ENCODE measurements around the gene ATP6V0E2.

Gene ATP6V0E2

GRCh38 chr7:149853157-149853556, 20.6 kb upstream of the ATP6V0E2 start:
- Histone ChIP-seq H3K9ac (ENCODE audit: low read depth in 1 of 2, low read length in 2 of 2) (no peak overlapping the region), H3K27me3 (ENCODE audit: control insufficient read depth in 1 of 2, insufficient read depth in 2 of 2, low read length in 2 of 2) (no peaks in the 10 kb centered on the region), H3K9me3 (ENCODE audit: control insufficient read depth in 1 of 2, low read length in 2 of 2) (no peaks in the 10 kb centered on the region), H3K4me3 (ENCODE audit: low read depth in 1 of 2, low read length in 2 of 2) (no peak overlapping the region), H3K27ac (ENCODE audit: low read depth, low read length) (no peak overlapping the region), H3K36me3 (ENCODE audit: control insufficient read depth in 1 of 2, insufficient read depth in 2 of 2, low read length in 2 of 2) (peaks cover 0 to 10% of the 10 kb centered on the region in 2 donors), H3K4me1 (ENCODE audit: control insufficient read depth in 1 of 2, insufficient read depth in 2 of 2, low read length in 2 of 2) (peaks cover 8 to 15% of the 10 kb centered on the region in 2 donors)

GRCh38 chr7:149854611-149855360, 19.0 kb upstream of the ATP6V0E2 start:
- Histone ChIP-seq H3K27ac (ENCODE audit: low read depth, low read length) (no peak overlapping the region), H3K27me3 (ENCODE audit: control insufficient read depth in 1 of 2, insufficient read depth in 2 of 2, low read length in 2 of 2) (no peaks in the 10 kb centered on the region), H3K4me1 (ENCODE audit: control insufficient read depth in 1 of 2, insufficient read depth in 2 of 2, low read length in 2 of 2) (peaks cover 8 to 15% of the 10 kb centered on the region in 2 donors), H3K36me3 (ENCODE audit: control insufficient read depth in 1 of 2, insufficient read depth in 2 of 2, low read length in 2 of 2) (peaks cover 0 to 12% of the 10 kb centered on the region in 2 donors), H3K9me3 (ENCODE audit: control insufficient read depth in 1 of 2, low read length in 2 of 2) (no peaks in the 10 kb centered on the region), H3K4me3 (ENCODE audit: low read depth in 1 of 2, low read length in 2 of 2) (peak overlapping the region in 1 of 2 donors; percentile 21), H3K9ac (ENCODE audit: low read depth in 1 of 2, low read length in 2 of 2) (no peak overlapping the region)

DNA sequence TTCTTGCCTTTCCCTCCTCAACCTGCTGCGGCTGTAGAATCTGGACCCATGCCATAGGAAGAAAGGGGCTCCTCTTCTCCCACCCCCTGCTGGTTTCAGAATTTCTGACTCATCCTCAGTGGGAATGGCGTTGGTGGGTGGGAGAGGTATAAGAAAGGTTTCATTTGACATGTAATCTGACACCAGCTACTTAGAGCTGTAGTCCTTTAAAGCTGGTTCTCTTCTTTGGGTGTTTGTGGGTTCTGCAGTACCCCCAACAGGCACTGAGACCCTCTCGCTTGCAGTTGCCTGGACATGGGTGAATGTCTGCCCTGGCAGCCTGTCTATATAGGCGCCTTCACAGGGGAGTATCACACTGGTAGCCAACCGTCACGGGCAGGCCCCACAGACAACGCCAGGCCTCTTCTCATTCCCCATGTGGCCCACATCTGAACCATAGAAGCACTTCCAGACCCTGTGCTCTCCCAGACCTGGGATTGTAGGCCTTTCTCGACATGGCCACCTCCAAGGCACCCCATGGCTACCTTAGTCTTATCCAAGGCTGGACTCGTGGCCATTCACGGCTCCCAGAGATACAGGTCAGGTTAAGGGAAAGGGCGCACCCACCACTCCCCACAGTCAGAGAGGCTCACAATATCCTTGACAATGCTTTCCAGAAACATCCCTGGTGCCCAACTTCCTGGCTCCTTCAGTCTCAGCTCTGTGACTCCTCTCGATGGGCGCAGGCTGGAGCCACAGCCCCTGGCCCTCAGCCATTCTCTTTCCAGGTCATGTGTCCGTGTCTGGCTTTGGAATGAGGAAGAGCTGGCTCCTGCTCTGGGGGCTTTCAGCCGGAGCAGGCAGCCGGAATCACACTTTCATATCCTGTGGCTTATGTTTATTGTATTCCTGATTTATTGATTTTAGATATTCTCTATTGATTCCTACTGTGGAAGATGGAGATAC, 18.1 kb upstream of the ATP6V0E2 start:
- H3K27me3 ChIP-seq (ENCODE audit: control insufficient read depth in 1 of 2, insufficient read depth in 2 of 2, low read length in 2 of 2): no peaks in the 10 kb centered on the region
- H3K4me3 ChIP-seq (ENCODE audit: low read depth in 1 of 2, low read length in 2 of 2): no peak overlapping the region
- peaks cover 8 to 15% of the 10 kb centered on the region in 2 donors for H3K4me1 ChIP-seq (ENCODE audit: control insufficient read depth in 1 of 2, insufficient read depth in 2 of 2, low read length in 2 of 2)
- no peak overlapping the region for H3K27ac ChIP-seq (ENCODE audit: low read depth, low read length)
- H3K9me3 ChIP-seq (ENCODE audit: control insufficient read depth in 1 of 2, low read length in 2 of 2): no peaks in the 10 kb centered on the region
- H3K36me3 ChIP-seq (ENCODE audit: control insufficient read depth in 1 of 2, insufficient read depth in 2 of 2, low read length in 2 of 2): peaks cover under 1 to 15% of the 10 kb centered on the region in 2 donors
- H3K9ac ChIP-seq (ENCODE audit: low read depth in 1 of 2, low read length in 2 of 2): no peak overlapping the region

- H3K4me3 ChIP-seq (ENCODE audit: low read depth in 1 of 2, low read length in 2 of 2): no peak overlapping the region
- H3K9me3 ChIP-seq (ENCODE audit: control insufficient read depth in 1 of 2, low read length in 2 of 2): no peaks in the 10 kb centered on the region
- H3K27ac ChIP-seq (ENCODE audit: low read depth, low read length): no peak overlapping the region
- H3K27me3 ChIP-seq (ENCODE audit: control insufficient read depth in 1 of 2, insufficient read depth in 2 of 2, low read length in 2 of 2): no peaks in the 10 kb centered on the region
- H3K4me1 ChIP-seq (ENCODE audit: control insufficient read depth in 1 of 2, insufficient read depth in 2 of 2, low read length in 2 of 2): peaks cover 8 to 15% of the 10 kb centered on the region in 2 donors
- H3K36me3 ChIP-seq (ENCODE audit: control insufficient read depth in 1 of 2, insufficient read depth in 2 of 2, low read length in 2 of 2): peaks cover 7 to 24% of the 10 kb centered on the region in 2 donors
- H3K9ac ChIP-seq (ENCODE audit: low read depth in 1 of 2, low read length in 2 of 2): no peak overlapping the region
These were observed 17.2 kb upstream of the ATP6V0E2 start for GRCh38 chr7:149856583-149856982.

DNA sequence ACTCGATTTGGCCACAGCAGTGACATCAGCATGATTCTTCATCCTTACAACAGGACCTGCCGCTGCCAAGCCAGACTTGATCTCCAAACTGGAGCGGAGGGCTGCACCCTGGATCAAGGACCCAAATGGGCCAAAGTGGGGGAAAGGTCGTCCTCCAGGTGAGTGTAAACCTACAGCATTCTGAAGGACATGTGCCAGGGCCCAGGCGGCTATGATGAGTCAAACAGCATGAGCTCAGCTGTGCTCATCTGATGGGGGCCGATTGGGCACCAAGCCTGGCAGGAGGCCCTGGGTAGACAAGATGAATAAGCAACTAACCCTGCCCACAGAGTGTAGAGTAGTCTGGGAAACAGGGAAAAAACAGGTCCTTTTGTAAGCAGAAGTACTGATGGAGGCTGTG, 14.4 kb upstream of the ATP6V0E2 start:
- Histone ChIP-seq H3K9me3 (ENCODE audit: control insufficient read depth in 1 of 2, low read length in 2 of 2) (no peaks in the 10 kb centered on the region), H3K9ac (ENCODE audit: low read depth in 1 of 2, low read length in 2 of 2) (no peak overlapping the region), H3K27ac (ENCODE audit: low read depth, low read length) (no peak overlapping the region), H3K27me3 (ENCODE audit: control insufficient read depth in 1 of 2, insufficient read depth in 2 of 2, low read length in 2 of 2) (no peaks in the 10 kb centered on the region), H3K4me1 (ENCODE audit: control insufficient read depth in 1 of 2, insufficient read depth in 2 of 2, low read length in 2 of 2) (peaks cover 7 to 13% of the 10 kb centered on the region in 2 donors), H3K36me3 (ENCODE audit: control insufficient read depth in 1 of 2, insufficient read depth in 2 of 2, low read length in 2 of 2) (peaks cover 11 to 35% of the 10 kb centered on the region in 2 donors), H3K4me3 (ENCODE audit: low read depth in 1 of 2, low read length in 2 of 2) (no peak overlapping the region)

DNA sequence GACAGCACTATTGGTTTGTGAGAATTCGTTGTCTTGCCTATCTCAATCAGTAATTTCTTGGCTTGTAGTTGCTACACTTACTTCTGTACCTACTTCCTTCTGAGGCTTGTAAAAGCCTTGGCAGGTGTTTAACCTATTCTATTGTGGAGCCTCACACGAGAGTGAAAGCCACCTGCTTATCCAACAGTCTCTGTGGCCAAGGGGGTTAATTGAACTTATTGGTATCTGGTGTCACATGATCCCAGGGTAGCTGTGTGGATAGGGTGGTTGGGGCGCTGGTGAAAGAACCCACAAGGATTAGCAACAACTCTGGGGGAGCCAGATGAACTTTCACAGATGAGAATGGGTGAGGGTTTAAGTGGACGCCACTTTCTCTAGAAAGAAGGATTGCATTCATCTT, 13.9 kb upstream of the ATP6V0E2 start:
- Histone ChIP-seq H3K4me3 (ENCODE audit: low read depth in 1 of 2, low read length in 2 of 2) (no peak overlapping the region), H3K27me3 (ENCODE audit: control insufficient read depth in 1 of 2, insufficient read depth in 2 of 2, low read length in 2 of 2) (no peaks in the 10 kb centered on the region), H3K36me3 (ENCODE audit: control insufficient read depth in 1 of 2, insufficient read depth in 2 of 2, low read length in 2 of 2) (peaks cover 12 to 39% of the 10 kb centered on the region in 2 donors)

DNA sequence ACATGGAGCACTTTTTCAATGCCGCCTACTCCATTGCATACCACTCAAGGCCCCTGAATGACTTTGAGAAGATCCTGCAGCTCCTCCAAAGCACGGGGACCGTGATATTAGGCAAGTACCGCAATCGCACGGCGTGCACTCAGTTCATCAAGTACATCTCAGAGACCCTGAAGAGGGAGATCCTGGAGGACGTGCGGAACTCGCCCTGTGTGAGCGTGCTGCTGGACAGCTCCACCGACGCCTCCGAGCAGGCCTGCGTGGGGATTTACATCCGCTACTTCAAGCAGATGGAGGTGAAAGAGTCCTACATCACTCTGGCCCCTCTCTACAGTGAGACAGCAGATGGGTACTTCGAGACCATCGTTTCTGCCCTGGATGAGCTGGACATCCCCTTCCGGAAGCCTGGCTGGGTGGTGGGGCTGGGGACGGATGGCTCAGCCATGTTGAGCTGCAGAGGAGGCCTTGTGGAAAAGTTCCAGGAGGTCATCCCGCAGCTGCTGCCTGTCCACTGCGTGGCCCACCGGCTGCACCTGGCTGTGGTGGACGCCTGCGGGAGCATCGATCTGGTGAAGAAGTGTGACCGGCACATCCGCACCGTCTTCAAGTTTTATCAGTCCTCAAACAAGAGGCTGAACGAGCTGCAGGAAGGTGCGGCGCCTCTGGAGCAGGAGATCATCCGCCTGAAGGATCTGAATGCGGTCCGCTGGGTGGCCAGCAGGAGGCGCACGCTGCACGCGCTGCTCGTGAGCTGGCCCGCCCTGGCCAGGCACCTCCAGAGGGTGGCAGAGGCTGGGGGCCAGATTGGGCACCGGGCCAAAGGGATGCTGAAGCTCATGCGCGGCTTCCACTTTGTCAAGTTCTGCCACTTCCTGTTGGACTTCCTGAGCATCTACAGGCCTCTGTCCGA, 12.7 kb upstream of the ATP6V0E2 start:
- H3K4me3 ChIP-seq (ENCODE audit: low read depth in 1 of 2, low read length in 2 of 2): no peak overlapping the region
- no peaks in the 10 kb centered on the region for H3K9me3 ChIP-seq (ENCODE audit: control insufficient read depth in 1 of 2, low read length in 2 of 2)
- no peak overlapping the region for H3K27ac ChIP-seq (ENCODE audit: low read depth, low read length)
- peaks cover 0 to 3% of the 10 kb centered on the region in 2 donors for H3K4me1 ChIP-seq (ENCODE audit: control insufficient read depth in 1 of 2, insufficient read depth in 2 of 2, low read length in 2 of 2)
- no peaks in the 10 kb centered on the region for H3K27me3 ChIP-seq (ENCODE audit: control insufficient read depth in 1 of 2, insufficient read depth in 2 of 2, low read length in 2 of 2)
- H3K9ac ChIP-seq (ENCODE audit: low read depth in 1 of 2, low read length in 2 of 2): no peak overlapping the region
- peaks cover 12 to 44% of the 10 kb centered on the region in 2 donors for H3K36me3 ChIP-seq (ENCODE audit: control insufficient read depth in 1 of 2, insufficient read depth in 2 of 2, low read length in 2 of 2)

More for the DNA sequence above, 13.9 kb upstream of the ATP6V0E2 start:
- Histone ChIP-seq H3K4me1 (ENCODE audit: control insufficient read depth in 1 of 2, insufficient read depth in 2 of 2, low read length in 2 of 2) (peaks cover 2 to 8% of the 10 kb centered on the region in 2 donors), H3K27ac (ENCODE audit: low read depth, low read length) (no peak overlapping the region), H3K9ac (ENCODE audit: low read depth in 1 of 2, low read length in 2 of 2) (no peak overlapping the region), H3K9me3 (ENCODE audit: control insufficient read depth in 1 of 2, low read length in 2 of 2) (no peaks in the 10 kb centered on the region)

- Histone ChIP-seq H3K27me3 (ENCODE audit: control insufficient read depth in 1 of 2, insufficient read depth in 2 of 2, low read length in 2 of 2) (no peaks in the 10 kb centered on the region), H3K9ac (ENCODE audit: low read depth in 1 of 2, low read length in 2 of 2) (no peak overlapping the region), H3K4me1 (ENCODE audit: control insufficient read depth in 1 of 2, insufficient read depth in 2 of 2, low read length in 2 of 2) (peaks cover under 1 to 5% of the 10 kb centered on the region in 2 donors), H3K36me3 (ENCODE audit: control insufficient read depth in 1 of 2, insufficient read depth in 2 of 2, low read length in 2 of 2) (peaks cover 12 to 44% of the 10 kb centered on the region in 2 donors), H3K27ac (ENCODE audit: low read depth, low read length) (no peak overlapping the region), H3K9me3 (ENCODE audit: control insufficient read depth in 1 of 2, low read length in 2 of 2) (no peaks in the 10 kb centered on the region), H3K4me3 (ENCODE audit: low read depth in 1 of 2, low read length in 2 of 2) (no peak overlapping the region)
These were observed 12.1 kb upstream of the ATP6V0E2 start for GRCh38 chr7:149861728-149862045.

- no peaks in the 10 kb centered on the region for H3K27me3 ChIP-seq (ENCODE audit: control insufficient read depth in 1 of 2, insufficient read depth in 2 of 2, low read length in 2 of 2)
- no peak overlapping the region for H3K9ac ChIP-seq (ENCODE audit: low read depth in 1 of 2, low read length in 2 of 2)
- peaks cover 12 to 44% of the 10 kb centered on the region in 2 donors for H3K36me3 ChIP-seq (ENCODE audit: control insufficient read depth in 1 of 2, insufficient read depth in 2 of 2, low read length in 2 of 2)
- peaks cover 5% of the 10 kb centered on the region in 2 donors for H3K4me1 ChIP-seq (ENCODE audit: control insufficient read depth in 1 of 2, insufficient read depth in 2 of 2, low read length in 2 of 2)
- H3K27ac ChIP-seq (ENCODE audit: low read depth, low read length): no peak overlapping the region
- H3K4me3 ChIP-seq (ENCODE audit: low read depth in 1 of 2, low read length in 2 of 2): no peak overlapping the region
- no peaks in the 10 kb centered on the region for H3K9me3 ChIP-seq (ENCODE audit: control insufficient read depth in 1 of 2, low read length in 2 of 2)
These were observed 11.6 kb upstream of the ATP6V0E2 start for GRCh38 chr7:149862156-149862555.

Data from duodenal mucosa (tissue), 2 donors.